Measurements from ENCODE around the gene BTBD9. TPM values are rescaled to one million over a fixed set of nuclear protein-coding genes. Genes with fewer than 3 reads are reported as not detected.

The BTBD9 gene
- total RNA-seq, 1 experiment from 2014 or later, result 19.4 TPM

GRCh38 chr6:38326837-38327236, 312.9 kb downstream of the BTBD9 start:
- Mint-ChIP-seq H3K27ac (ENCODE audit: unreplicated experiment) (no peak overlapping the region), H3K36me3 (ENCODE audit: insufficient read depth, unreplicated experiment) (no peaks in the 10 kb centered on the region), H3K9me3 (ENCODE audit: low read depth, unreplicated experiment) (no peaks in the 10 kb centered on the region), H3K4me3 (ENCODE audit: low read depth, unreplicated experiment) (no peak overlapping the region), H3K27me3 (ENCODE audit: unreplicated experiment) (no peaks in the 10 kb centered on the region), H3K4me1 (ENCODE audit: low read depth, unreplicated experiment) (no peaks in the 10 kb centered on the region)
- DNase-seq, result no peak
- no peak for TF ChIP-seq CTCF (IDR thresholded peaks at IDR 0.05; ENCODE audit: unreplicated experiment)
- CTCF ChIA-PET, result interaction anchor here (0.7 kb wide), 1 partner anchor 989 kb away, joined by 5 read pairs; no protein-coding TSS in a partner anchor
- BruUV-seq (replicated peaks), result no TSS peak
- intact Hi-C loops (cut with micrococcal nuclease; ENCODE audit: unreplicated experiment), result no loop called here

- TF ChIP-seq CTCF (IDR thresholded peaks at IDR 0.05; ENCODE audit: unreplicated experiment), result no peak
These were observed 316.5 kb downstream of the BTBD9 start for GRCh38 chr6:38323216-38323615.

GRCh38 chr6:38322138-38322537, 317.6 kb downstream of the BTBD9 start:
- intact Hi-C loops (cut with micrococcal nuclease; ENCODE audit: unreplicated experiment), result no loop called here
- H3K27ac Mint-ChIP-seq (ENCODE audit: unreplicated experiment), result no peak overlapping the region

More at GRCh38 chr6:38323216-38323615, 316.5 kb downstream of the BTBD9 start:
- Mint-ChIP-seq H3K36me3 (ENCODE audit: insufficient read depth, unreplicated experiment) (no peaks in the 10 kb centered on the region), H3K4me3 (ENCODE audit: low read depth, unreplicated experiment) (no peak overlapping the region), H3K27me3 (ENCODE audit: unreplicated experiment) (no peaks in the 10 kb centered on the region), H3K27ac (ENCODE audit: unreplicated experiment) (no peak overlapping the region), H3K9me3 (ENCODE audit: low read depth, unreplicated experiment) (no peaks in the 10 kb centered on the region), H3K4me1 (ENCODE audit: low read depth, unreplicated experiment) (no peaks in the 10 kb centered on the region)
- no peak for DNase-seq
- BruUV-seq (replicated peaks), result no TSS peak
- intact Hi-C loops (cut with micrococcal nuclease; ENCODE audit: unreplicated experiment), result no loop called here
- CTCF ChIA-PET, result no interaction called here

GRCh38 chr6:38320843-38321242, 318.9 kb downstream of the BTBD9 start:
- BruUV-seq (replicated peaks), result no TSS peak

More at GRCh38 chr6:38322138-38322537, 317.6 kb downstream of the BTBD9 start:
- H3K4me3 Mint-ChIP-seq (ENCODE audit: low read depth, unreplicated experiment), result no peak overlapping the region
- no peaks in the 10 kb centered on the region for H3K27me3 Mint-ChIP-seq (ENCODE audit: unreplicated experiment)
- BruUV-seq (replicated peaks), result no TSS peak
- DNase-seq, result no peak
- TF ChIP-seq CTCF (IDR thresholded peaks at IDR 0.05; ENCODE audit: unreplicated experiment), result no peak
- CTCF ChIA-PET, result no interaction called here
- no peaks in the 10 kb centered on the region for H3K9me3 Mint-ChIP-seq (ENCODE audit: low read depth, unreplicated experiment)
- H3K36me3 Mint-ChIP-seq (ENCODE audit: insufficient read depth, unreplicated experiment), result no peaks in the 10 kb centered on the region
- no peaks in the 10 kb centered on the region for H3K4me1 Mint-ChIP-seq (ENCODE audit: low read depth, unreplicated experiment)

More at GRCh38 chr6:38320843-38321242, 318.9 kb downstream of the BTBD9 start:
- intact Hi-C loops (cut with micrococcal nuclease; ENCODE audit: unreplicated experiment), result no loop called here
- Mint-ChIP-seq H3K36me3 (ENCODE audit: insufficient read depth, unreplicated experiment) (no peaks in the 10 kb centered on the region), H3K27me3 (ENCODE audit: unreplicated experiment) (no peaks in the 10 kb centered on the region), H3K4me3 (ENCODE audit: low read depth, unreplicated experiment) (no peak overlapping the region), H3K4me1 (ENCODE audit: low read depth, unreplicated experiment) (no peaks in the 10 kb centered on the region), H3K9me3 (ENCODE audit: low read depth, unreplicated experiment) (no peaks in the 10 kb centered on the region), H3K27ac (ENCODE audit: unreplicated experiment) (no peak overlapping the region)
- TF ChIP-seq CTCF (IDR thresholded peaks at IDR 0.05; ENCODE audit: unreplicated experiment), result no peak
- CTCF ChIA-PET, result no interaction called here
- no peak for DNase-seq

Data from Calu3 (cell line).